Cardiac muscle cell (in vitro differentiated cells and primary cell): Measurements from ENCODE around the gene MAEL. TPM values are rescaled to one million over a fixed set of nuclear protein-coding genes. Genes with fewer than 3 reads are reported as not detected.

Experiments
- DNase-seq, 2 donors: peaks; one replicate each; pipeline versions ENCODE4 v3.0.0 to v3.0.0-alpha.2; 2010 to 2017; ENCODE audit warnings: low read depth in 1 of 2, low spot score in 1 of 2
- H3K27ac ChIP-seq: fragments of 200-600 bp; sonication (generic); 2 replicates; pipeline ENCODE4 v1.5.1; 2016
- H3K27me3 ChIP-seq: fragments of 200-600 bp; sonication (generic); 2 replicates; pipeline ENCODE4 v1.6.0; 2016; ENCODE audit warnings: control low read depth
- H3K36me3 ChIP-seq: fragments of 200-600 bp; sonication (generic); 2 replicates; pipeline ENCODE4 v1.5.1; 2016; ENCODE audit warnings: control low read depth
- H3K4me1 ChIP-seq: fragments of 200-600 bp; sonication (generic); 2 replicates; pipeline ENCODE4 v1.8.1; 2017; ENCODE audit warnings: low read depth, mild to moderate bottlenecking, mixed run types
- H3K4me3 ChIP-seq: fragments of 200-600 bp; sonication (generic); 2 replicates; pipeline ENCODE4 v1.5.1; 2016; ENCODE audit warnings: mild to moderate bottlenecking
- H3K9me3 ChIP-seq: fragments of 200-600 bp; sonication (generic); 2 replicates; pipeline ENCODE4 v1.5.1; 2017; ENCODE audit warnings: low read depth, mild to moderate bottlenecking, control low read depth
- polyA plus RNA-seq: library from polyadenylated mRNA; unstranded; fragments of >200 nt; fragmentation: Nextera tagmentation; extraction: Ambion mirVana; gene quantifications from 2 replicates; pipeline ENCODE4 v1.2.1, GENCODE V29; 2016
- total RNA-seq: library from RNA; depleted of rRNA; stranded (reverse); fragments of >200 nt; gene quantifications from 2 replicates; pipeline ENCODE4 v1.2.3, GENCODE V29; 2016
- TF ChIP-seq, protein P1 (sequence below): IDR thresholded peaks from 2 replicates; pipeline ENCODE4 v1.5.1; 2012; ENCODE audit warnings: low read depth, mild to moderate bottlenecking, low read length

Gene MAEL
- total and polyA plus RNA-seq, 2 experiments from 2014 or later: 0.63 to 0.79 TPM

DNA sequence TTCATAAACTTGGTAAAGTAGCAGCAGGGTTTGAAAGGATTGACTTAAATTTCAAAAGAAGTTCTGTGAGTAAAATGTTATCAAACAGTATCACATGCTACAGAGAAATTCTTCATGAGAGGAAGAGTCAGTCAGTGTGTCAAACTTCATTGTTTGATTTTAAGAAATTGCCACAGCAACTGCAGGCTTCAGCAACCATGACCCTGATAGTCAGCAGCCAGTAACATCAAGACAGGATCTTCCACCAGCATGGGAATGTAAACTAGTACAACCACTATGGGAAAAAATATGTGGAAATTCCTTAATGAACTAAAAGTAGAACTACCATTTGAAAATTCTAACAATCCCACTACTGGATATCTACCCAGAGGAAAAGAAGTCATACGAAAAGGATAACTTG is 11.5 kb downstream of the MAEL start:
- Histone ChIP-seq H3K9me3 (no peaks in the 10 kb centered on the region), H3K36me3 (no peaks in the 10 kb centered on the region), H3K4me1 (no peaks in the 10 kb centered on the region), H3K27me3 (no peaks in the 10 kb centered on the region), H3K4me3 (no peak overlapping the region), H3K27ac (no peak overlapping the region)
- TF ChIP-seq, protein P1, sequence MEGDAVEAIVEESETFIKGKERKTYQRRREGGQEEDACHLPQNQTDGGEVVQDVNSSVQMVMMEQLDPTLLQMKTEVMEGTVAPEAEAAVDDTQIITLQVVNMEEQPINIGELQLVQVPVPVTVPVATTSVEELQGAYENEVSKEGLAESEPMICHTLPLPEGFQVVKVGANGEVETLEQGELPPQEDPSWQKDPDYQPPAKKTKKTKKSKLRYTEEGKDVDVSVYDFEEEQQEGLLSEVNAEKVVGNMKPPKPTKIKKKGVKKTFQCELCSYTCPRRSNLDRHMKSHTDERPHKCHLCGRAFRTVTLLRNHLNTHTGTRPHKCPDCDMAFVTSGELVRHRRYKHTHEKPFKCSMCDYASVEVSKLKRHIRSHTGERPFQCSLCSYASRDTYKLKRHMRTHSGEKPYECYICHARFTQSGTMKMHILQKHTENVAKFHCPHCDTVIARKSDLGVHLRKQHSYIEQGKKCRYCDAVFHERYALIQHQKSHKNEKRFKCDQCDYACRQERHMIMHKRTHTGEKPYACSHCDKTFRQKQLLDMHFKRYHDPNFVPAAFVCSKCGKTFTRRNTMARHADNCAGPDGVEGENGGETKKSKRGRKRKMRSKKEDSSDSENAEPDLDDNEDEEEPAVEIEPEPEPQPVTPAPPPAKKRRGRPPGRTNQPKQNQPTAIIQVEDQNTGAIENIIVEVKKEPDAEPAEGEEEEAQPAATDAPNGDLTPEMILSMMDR: no peak
- no peak for DNase-seq

DNA sequence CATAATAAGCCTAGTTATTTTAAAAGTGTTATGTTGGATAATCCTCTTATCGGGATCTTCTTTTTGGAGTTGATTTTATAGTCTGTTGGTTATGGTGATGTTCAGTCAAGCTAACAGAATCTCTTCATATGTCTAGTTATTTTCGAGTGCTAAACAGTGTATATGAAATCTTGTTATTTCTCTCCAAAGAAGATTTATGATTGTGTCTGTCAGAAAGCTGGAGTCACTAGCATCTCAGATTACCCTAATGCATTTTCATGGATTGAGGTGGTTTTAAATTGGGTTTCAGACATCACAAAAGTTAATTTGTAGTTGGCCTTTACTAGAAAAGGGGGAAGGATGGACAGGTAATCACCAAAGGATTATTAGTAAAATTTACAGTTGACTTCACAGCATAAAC is 13.3 kb downstream of the MAEL start:
- Histone ChIP-seq H3K27me3 (no peaks in the 10 kb centered on the region), H3K9me3 (no peaks in the 10 kb centered on the region), H3K36me3 (no peaks in the 10 kb centered on the region), H3K4me3 (no peak overlapping the region), H3K4me1 (no peaks in the 10 kb centered on the region), H3K27ac (no peak overlapping the region)
- TF ChIP-seq, protein P1: no peak
- no peak for DNase-seq

DNA sequence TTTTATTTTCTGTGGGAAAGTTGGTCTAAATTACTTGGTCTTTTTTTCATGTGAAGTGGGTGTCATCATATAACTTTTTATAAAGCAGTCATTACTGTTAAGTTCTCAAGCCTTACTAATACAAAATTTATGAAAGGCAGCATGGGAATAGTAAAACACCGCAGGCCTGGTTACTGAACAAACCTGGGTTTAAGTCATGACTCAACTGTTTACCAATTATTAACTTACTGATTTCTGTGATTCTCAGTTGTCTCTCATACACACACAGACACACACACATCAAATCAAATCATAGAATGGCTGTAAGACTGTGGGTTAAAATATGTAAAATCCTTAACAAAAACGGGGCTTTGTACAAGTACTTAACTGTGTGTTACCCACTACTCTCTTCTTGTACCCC is 14.6 kb downstream of the MAEL start:
- TF ChIP-seq, protein P1: no peak
- Histone ChIP-seq H3K36me3 (no peaks in the 10 kb centered on the region), H3K9me3 (no peaks in the 10 kb centered on the region), H3K4me3 (no peak overlapping the region), H3K27ac (no peak overlapping the region), H3K27me3 (no peaks in the 10 kb centered on the region), H3K4me1 (no peaks in the 10 kb centered on the region)
- DNase-seq: no peak

DNA sequence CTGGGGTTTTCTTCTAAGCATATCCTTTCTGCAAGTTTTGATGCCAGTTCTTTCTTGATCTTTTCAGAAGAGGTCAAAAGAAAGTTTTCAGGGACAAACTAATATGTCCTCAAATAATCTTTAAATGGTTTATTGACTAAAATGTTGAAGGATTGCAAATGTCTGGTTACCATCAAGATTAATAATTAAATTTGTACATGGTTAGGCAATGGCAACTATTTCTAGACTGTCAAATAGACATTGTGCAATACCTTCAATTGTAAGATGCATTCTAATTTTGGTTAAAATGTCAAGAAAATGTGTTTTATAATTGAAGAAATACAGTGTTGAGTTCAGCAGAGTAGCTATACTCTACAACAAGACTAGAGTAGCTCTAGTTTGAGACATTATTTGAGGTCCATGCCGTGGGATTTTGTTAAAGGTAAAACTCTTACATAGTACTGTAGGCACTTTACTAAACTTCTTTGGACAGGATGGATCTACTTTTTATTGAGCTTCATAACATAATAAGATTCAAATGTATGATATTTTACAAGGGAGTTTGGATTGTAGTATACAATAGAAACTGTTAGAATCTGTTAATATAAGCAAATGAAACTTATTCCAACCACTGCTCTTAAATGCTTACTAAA is 22.6 kb downstream of the MAEL start:
- TF ChIP-seq, protein P1: no peak
- Histone ChIP-seq H3K27me3 (no peaks in the 10 kb centered on the region), H3K9me3 (no peaks in the 10 kb centered on the region), H3K27ac (no peak overlapping the region), H3K4me1 (no peaks in the 10 kb centered on the region), H3K4me3 (no peak overlapping the region), H3K36me3 (no peaks in the 10 kb centered on the region)
- no peak for DNase-seq

DNA sequence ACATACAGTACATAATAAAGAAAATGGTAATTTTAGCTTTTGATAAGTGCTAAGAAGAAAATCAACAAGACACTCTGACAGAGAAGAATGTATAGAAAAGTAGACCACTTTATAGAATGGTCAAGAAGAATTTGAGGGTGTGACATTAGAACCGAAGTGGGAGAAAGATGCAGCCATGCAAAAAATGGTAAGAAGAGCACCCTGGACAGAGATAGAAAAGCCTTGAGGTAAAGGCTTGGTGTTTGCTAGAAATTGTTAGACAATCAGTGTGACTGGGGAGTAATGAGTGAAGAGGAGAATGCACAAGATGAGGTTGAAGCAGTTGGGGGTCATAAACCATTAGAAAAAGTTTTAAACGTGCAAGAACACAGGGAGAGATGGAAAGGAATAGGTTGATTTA is 23.5 kb downstream of the MAEL start:
- TF ChIP-seq, protein P1: no peak
- no peak for DNase-seq
- Histone ChIP-seq H3K4me3 (no peak overlapping the region), H3K4me1 (no peaks in the 10 kb centered on the region), H3K36me3 (no peaks in the 10 kb centered on the region), H3K27me3 (no peaks in the 10 kb centered on the region), H3K9me3 (no peaks in the 10 kb centered on the region), H3K27ac (no peak overlapping the region)
